AG09319 (cell line): ENCODE results near the gene ING1.

ENCODE experiments used
- DNase-seq: peaks from one replicate; pipeline ENCODE4 v3.0.0-alpha.2; 2010; ENCODE audit warnings: low read depth; ENCODE audit errors: extremely low read depth
- CTCF ChIP-seq: IDR thresholded peaks from 2 replicates; pipeline ENCODE4 v1.5.1; 2011; ENCODE audit warnings: low read depth, mild to moderate bottlenecking, inconsistent platforms, low read length, moderate library complexity

ING1 gene

GRCh38 chr13:110677731-110678545 lies 35.6 kb upstream of the ING1 start:
- no peak for DNase-seq

DNA sequence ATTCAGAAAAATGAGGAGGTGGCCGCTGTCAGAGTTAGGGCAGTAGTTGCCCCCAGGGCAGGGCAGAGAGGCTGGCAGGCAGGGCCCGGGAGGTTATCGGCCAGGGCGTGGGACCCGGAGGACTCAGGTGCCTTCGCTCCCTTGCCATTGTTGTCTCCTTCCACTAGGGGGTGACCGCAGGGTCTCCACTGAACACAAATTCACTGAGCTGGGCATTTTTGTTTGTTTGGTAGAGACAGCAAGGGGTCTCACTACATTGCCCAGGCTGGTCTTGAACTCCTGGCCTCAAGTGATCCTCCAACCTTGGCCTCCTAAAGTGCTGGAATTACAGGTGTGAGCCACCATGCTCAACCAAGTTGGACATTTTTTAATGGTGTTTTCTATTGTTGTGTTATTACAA lies 32.6 kb upstream of the ING1 start:
- no peak for DNase-seq
- TF ChIP-seq CTCF: peak; percentile 38

More at GRCh38 chr13:110677731-110678545, 35.6 kb upstream of the ING1 start:
- TF ChIP-seq CTCF: no peak

- no peak for DNase-seq
- no peak for TF ChIP-seq CTCF
Measured at GRCh38 chr13:110681868-110682550, 31.5 kb upstream of the ING1 start.

DNA sequence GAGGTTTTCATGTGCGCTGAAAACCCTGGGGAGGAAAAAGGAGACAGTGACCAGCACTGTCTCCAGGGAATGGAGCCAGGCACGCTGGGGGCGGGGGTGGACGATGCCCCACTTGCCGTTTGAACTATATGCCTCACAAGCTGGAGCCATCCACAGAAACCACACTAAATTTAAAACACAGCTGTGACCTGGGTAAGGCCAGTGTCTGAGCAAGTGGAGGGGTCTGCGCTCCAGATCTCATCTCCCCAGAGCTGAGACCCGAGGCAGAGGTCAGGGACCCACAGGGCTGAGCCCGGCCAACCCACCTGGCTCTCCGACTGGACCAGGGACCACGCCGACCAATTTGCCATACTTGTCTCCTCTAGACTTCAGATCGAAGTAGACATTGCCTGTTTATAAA lies 30.8 kb upstream of the ING1 start:
- no peak for TF ChIP-seq CTCF
- DNase-seq: no peak

- no peak for DNase-seq
- TF ChIP-seq CTCF: peak; percentile 51
Measured at GRCh38 chr13:110683203-110683883, 30.2 kb upstream of the ING1 start.

DNA sequence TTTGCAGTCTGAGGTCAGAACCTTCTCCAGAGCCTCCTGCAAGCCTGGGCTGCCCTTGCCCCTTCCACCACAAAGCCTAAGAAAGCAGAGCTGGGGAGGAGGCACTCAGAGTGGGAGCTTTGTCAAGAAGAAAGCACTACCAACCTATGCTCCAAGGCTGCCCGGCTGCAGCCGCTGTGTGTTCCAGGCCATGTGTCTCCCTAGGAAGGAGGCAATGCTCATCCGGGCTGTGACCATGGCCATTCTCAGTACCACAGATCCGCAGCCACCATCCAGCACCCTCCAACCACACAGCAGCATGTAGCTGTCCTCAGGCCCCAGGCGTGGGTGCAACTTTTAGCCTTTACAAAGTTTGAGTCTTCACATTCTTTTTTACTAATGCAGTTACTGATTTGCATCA lies 29.6 kb upstream of the ING1 start:
- no peak for TF ChIP-seq CTCF
- no peak for DNase-seq
